ENCODE measurements around the gene SLC36A1.
"Not testable (repeated sequence)": the region's sequence is repeated elsewhere in the genome, so short reads cannot be mapped to it uniquely, and the experiment has no call there.

The SLC36A1 gene

DNA sequence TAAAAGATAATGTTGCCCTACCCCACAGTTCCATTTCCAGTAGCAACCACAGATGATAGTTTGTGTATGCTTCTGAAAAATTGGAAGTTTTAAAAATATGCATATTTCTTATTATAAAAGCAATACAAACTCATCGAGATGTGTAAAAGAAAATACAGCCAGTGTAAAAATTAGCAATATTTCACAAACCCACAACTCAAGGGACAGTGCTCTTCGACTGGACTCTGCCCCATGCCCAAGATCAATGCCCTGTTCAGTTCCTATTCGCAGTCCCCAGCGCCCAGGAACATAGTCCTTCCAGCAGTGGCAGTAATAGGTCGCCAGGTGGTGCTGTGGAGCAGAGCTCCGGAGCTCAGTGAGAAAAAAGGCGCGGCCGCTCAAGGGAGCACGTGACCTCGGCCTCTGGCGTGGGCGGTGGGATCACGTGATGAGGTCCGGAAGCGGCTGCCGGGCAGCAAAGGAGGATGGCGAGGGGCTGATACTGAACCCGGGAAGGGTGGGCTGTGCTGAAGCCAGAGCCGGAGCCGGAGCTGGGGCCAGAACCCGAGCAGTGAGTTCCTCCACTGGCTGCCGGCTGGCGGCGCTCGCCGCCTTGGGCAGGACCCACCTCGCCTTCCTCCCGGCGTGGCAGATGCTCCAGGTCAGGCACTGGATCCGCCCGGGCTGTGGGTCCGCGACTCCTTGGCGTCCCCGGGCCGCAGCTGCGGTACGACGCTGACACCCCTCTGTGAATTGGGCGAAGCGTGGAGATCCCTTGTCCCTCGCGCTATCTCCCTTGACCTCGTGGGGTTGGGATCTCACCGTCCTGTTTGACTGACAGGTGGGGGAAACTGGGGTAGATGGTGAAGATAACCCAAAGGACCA, at the start of gene SLC36A1:
SLC36A1 (plus strand) TSS at position 430 of the 864 bp plus-strand sequence. CDS start 11,190 bp downstream, outside the sequence.
- peak; percentile 75 for DNase-seq

DNA sequence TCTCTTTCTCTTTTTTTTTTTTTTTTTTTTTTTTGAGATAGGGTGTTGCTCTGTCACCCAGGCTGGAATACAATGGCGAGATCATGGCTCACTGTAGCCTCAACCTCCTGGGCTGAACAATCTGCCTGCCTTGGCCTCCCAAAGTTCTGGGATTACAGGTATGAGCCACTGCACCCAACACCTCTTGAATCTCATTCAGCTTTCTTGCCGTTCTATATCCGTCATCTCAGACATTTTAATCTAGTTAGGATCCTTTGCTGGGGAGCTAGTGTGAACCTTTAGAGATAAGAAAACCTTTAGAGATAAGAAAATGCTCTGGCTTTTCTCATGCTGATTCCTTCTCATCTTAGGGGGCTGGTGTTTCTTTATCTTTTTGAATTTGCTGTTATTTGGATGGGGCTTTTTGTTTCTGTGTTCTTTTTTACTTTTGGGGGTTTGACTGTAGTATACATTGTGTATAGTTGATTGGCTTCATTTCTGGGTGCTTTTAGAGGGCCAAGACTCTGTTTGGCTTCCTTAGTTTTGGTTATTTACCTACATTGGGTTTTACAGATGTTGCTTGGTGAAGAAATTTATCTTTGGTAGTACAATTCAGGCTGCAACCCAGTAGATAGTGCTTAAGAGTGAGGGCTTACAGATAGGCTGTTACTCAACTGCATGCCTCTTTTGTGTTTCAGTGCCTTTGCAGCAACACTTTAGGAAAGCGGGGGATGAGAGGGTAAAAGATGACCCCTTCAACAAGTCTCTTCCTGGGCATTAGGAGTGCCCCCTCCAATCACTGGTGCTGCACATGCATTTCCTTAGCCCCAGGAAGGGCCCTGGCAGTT, 41.9 kb upstream of the SLC36A1 start:
- DNase-seq, result no peak

- DNase-seq, result no peak
These were observed 41.0 kb upstream of the SLC36A1 start for GRCh38 chr5:151406322-151406947.

- no peak for DNase-seq
These were observed 38.7 kb upstream of the SLC36A1 start for GRCh38 chr5:151408591-151409230.

DNA sequence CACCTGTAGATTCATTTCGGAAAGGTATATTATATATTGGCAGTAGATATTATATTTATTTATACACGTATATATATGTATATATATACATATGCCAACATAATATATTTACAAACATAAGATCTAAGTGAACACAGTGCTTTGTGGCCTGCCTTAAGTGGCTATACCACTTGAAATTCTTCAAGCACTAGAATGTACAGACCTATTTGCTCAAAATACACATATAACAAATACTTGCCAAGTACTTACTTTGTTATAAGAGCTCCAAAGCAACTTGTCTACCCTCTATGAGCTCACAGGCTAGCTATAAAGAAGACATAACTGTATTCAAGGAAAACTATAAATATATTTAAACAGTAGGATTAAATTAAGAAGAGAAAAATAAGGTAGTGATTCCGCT, 33.6 kb upstream of the SLC36A1 start:
- no peak for DNase-seq

DNA sequence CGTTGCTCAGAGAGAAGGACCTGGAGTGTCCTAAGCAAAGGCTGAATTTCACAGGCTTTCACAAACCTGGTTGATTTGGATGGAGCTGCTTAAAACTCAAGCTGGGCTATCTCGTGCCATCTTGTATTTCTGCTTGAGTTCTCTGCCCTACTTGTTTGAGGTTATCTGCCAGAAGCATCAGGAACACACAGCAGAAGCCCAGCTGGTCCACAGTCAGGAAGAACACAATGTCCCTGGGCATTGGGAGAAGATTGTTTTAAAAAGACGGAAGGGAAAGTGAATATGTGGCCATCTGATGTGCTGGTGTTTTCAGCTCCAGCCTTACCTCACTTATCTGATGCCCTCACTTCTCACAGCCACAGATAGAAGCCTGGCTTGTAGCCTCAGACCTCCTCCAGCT, 32.9 kb upstream of the SLC36A1 start:
- DNase-seq, result no peak

DNA sequence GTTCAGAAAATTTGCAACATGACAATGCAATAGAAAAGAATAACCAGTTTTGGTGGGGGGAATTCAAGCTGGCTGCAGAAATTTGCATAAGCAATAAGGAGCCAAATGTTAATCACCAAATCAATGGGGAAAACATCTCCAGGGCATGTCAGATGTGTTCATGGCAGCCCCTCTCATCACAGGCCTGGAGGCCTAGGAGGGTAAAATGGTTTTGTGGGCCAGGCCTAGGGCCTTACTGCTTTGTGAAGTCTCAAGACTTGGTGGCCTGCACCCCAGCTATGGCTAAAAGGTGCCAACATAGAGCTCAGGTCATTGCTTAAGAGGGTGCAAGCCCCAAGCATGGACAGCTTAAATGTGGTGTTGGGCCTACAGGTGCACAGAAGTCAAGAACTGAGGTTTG, 29.7 kb upstream of the SLC36A1 start:
- DNase-seq, result no peak

- no peak for DNase-seq
These were observed 27.3 kb upstream of the SLC36A1 start for GRCh38 chr5:151420127-151420526.

- DNase-seq, result no peak
These were observed 22.4 kb upstream of the SLC36A1 start for GRCh38 chr5:151424892-151425523.

DNA sequence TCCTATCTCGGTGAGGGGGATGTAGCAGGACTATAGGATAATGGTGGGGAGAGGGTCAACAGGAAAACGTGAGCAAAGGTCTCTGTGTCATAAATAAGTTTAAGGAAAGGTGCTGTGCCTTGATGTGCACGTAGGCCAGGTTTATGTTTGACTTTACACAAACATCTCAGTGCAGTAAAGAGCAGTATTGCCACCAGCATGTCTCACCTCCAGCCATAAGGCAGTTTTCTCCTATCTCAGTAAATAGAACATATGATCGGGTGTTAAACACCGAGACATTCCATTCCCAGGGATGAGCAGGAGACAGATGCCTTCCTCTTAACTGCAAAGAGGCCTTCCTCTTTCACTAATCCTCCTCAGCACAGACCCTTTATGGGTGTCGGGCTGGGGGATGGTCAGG, 21.1 kb upstream of the SLC36A1 start:
- DNase-seq, result not testable (repeated sequence)

- no peak for DNase-seq
These were observed 20.1 kb upstream of the SLC36A1 start for GRCh38 chr5:151427258-151427657.

DNA sequence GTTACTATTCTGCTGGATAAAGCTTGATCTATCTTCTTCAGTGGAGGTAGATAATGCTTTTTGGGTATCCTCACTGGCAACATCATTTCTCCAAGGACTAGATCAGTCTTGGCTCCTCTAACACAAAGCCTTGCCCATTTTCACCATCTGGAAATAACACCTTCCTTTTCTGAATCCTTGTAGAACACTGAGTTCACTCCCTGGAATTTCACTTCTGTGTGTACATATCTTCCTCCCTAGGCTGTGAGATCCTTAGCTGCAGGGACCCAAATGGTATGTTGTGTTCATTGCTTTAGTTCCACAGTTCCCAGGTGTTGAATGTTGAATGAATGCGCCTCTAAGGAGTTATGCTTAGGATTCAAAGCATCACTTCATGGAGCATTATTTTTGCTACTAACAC, 16.7 kb upstream of the SLC36A1 start:
- no peak for DNase-seq

DNA sequence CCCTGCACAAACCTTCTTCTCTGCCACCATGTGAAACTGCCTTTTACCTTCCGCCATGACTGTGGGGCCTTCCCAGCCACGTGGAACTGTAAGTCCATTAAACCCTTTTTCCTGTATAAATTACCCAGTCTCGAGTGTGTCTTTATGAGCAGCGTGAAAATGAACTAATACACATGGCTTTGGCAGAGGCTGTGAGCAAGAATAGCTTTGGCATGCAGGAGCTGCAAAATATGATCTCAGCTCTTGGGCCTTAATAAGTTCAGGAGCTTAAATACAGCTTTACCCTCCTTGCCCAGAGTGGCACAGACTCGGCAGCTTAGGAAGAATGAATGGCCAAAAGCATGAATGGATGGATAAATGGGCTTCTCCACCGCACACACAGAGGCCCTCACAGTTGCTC, 15.7 kb upstream of the SLC36A1 start:
- no peak for DNase-seq

DNA sequence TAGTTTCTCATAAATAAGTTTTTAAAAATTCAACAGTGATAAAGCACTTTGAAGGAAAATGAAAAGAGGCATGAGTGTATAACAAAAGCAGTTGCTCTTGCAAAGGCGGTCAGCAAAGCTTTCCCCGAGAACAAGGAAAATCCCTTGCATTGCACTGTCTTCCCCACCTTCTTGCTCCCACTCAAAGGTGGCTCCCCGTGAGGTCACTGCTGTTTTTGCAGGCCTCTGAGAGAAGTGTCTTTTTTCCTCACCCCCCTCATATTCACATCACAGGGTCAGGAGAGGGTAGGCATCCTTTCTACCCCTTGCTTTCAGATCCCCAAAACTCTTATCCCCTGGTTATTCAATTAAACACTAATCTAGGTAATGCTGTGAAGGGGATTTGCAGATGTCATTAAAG, 15.2 kb upstream of the SLC36A1 start:
- DNase-seq, result no peak

DNA sequence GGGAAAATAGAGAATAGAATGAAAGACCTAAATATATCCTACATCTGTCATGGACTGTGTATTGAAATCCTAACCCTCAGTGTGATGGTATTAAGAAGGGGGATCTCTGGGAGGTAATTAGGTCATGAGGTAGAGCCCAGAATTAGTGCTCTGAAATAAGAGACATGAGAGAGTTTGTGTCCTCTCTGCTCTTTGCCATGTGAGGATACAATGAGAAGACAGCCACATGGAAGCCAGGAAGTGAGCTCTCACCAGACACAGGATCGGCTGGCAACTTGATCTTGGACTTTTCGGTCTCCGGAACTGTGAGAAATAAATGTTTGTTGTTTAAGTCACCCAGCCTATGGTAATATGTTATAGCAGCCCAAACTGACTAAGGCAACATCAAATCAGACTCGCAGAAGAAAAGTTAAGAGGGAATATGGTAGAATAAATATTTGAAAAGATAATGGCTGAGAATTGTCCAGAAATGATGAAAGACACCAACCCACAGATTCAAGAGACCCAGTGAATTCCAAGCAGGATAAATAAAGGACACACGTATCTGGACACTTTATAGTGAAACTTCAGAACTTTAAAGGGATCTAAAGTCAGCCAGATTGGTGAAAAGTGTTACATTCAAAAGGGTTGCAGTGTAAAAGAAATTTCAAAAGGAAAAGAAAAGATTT, 12.7 kb upstream of the SLC36A1 start:
- no peak for DNase-seq

DNA sequence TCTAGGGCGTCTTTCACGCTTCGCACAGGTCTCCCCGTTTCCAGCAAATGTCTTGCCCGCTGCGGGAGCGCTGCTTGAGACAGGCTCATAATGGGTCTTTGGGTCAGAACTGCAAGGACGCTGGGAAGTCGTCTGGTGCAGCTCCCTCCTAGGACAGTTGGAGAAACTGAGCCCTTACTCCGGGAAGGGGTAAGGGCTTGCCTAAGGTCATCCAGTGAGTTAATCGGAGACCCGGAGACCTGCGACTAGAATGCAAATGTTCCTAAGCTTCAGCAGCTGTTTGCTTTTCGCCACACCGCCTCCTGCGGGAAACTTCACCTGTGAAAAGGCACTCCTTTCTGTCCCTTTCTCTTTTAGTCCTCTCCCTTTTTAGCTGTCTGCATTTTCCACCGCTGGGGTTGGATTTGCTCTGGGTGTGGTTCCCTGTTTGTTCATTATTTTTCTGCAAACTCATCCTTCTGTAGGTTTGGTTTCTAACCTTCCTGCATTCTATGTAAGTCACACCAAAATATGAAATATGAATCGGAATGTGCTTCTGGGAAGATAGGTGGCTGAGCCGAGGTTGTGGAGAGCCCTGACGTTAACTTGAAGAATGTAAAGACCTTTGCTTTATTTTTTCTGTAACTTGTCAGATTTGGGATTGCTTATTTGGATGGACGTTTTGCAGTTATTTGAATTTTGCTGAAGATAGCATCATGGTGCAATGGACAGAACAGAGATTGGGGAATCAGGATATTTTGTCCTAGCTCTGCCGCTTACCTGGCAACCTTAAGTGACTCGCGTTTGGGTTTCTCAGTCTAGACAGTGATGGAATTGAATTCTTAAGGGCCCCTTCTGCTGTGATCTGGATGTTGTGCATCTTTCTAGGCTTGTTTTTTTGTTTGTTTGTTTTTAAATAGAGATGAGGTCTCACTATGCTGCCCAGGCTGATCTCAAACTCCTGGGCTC, 909 bp downstream of the SLC36A1 start:
- DNase-seq, result no peak

- no peak for DNase-seq
These were observed 1.9 kb downstream of the SLC36A1 start for GRCh38 chr5:151449297-151449696.

GRCh38 chr5:151449839-151450238, 2.4 kb downstream of the SLC36A1 start:
- no peak for DNase-seq

DNA sequence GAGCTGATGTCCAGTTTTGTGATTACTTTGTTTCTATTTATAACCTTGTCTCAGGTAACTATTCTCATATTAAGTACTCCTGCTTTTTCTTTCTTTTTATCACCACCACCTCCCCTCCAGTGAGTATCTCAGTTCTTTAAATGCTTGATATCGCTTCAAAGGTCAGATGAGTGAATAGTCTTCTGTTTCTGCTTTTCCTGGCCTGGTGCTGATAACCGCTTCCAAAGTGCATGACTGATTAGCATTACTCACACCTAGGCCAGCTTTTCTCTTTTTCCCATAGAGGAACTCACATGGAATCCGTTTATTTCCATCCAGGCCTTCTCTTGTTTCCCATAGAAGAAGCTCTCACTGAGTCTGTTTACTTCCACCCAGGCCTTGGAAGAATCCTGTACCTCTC, 3.2 kb downstream of the SLC36A1 start:
- no peak for DNase-seq

GRCh38 chr5:151451626-151452520, 4.5 kb downstream of the SLC36A1 start:
- no peak for DNase-seq
